IPS-18a (cell line): ENCODE measurements around the gene DPM3.
"Not testable (repeated sequence)": the region's sequence is repeated elsewhere in the genome, so short reads cannot be mapped to it uniquely, and the experiment has no call there.

Source experiments
- H3K27ac ChIP-seq: one replicate; pipeline ENCODE4 v1.5.1; 2013; ENCODE audit warnings: low read length
- H3K27me3 ChIP-seq: one replicate; pipeline ENCODE4 v1.6.1; 2013; ENCODE audit warnings: mild to moderate bottlenecking, low read length; ENCODE audit not compliant: control insufficient read depth, insufficient read depth
- H3K36me3 ChIP-seq: one replicate; pipeline ENCODE4 v1.6.1; 2013; ENCODE audit warnings: low read depth, low read length; ENCODE audit not compliant: control insufficient read depth
- H3K4me1 ChIP-seq: one replicate; pipeline ENCODE4 v1.6.1; 2013; ENCODE audit warnings: low read depth, low read length; ENCODE audit not compliant: control insufficient read depth
- H3K4me3 ChIP-seq: one replicate; pipeline ENCODE4 v1.5.1; 2013; ENCODE audit warnings: low read length
- H3K9ac ChIP-seq: one replicate; pipeline ENCODE4 v1.6.1; 2013; ENCODE audit warnings: mild to moderate bottlenecking, low read length, moderate library complexity
- H3K9me3 ChIP-seq: one replicate; pipeline ENCODE4 v1.6.1; 2013; ENCODE audit warnings: low read depth, low read length; ENCODE audit not compliant: control insufficient read depth

The DPM3 gene

GRCh38 chr1:155118090-155118489 lies 22.2 kb downstream of the DPM3 start:
- not testable (repeated sequence) for H3K4me3 ChIP-seq, H3K4me1 ChIP-seq, H3K9me3 ChIP-seq, H3K27ac ChIP-seq, H3K36me3 ChIP-seq, H3K9ac ChIP-seq
- H3K27me3 ChIP-seq: peaks cover 11% of the 10 kb centered on the region

GRCh38 chr1:155117610-155118009 lies 22.7 kb downstream of the DPM3 start:
- no peaks in the 10 kb centered on the region for H3K9me3 ChIP-seq
- H3K27ac ChIP-seq: no peak overlapping the region
- no peaks in the 10 kb centered on the region for H3K4me1 ChIP-seq
- H3K27me3 ChIP-seq: peaks cover 11% of the 10 kb centered on the region
- no peaks in the 10 kb centered on the region for H3K36me3 ChIP-seq
- no peak overlapping the region for H3K4me3 ChIP-seq
- no peak overlapping the region for H3K9ac ChIP-seq

GRCh38 chr1:155116113-155116764 lies 24.1 kb downstream of the DPM3 start:
- Histone ChIP-seq H3K9me3 (no peaks in the 10 kb centered on the region), H3K27me3 (peaks cover 11% of the 10 kb centered on the region), H3K27ac (no peak overlapping the region), H3K4me1 (no peaks in the 10 kb centered on the region), H3K9ac (no peak overlapping the region), H3K4me3 (no peak overlapping the region), H3K36me3 (no peaks in the 10 kb centered on the region)

GRCh38 chr1:155113450-155113980 lies 26.8 kb downstream of the DPM3 start:
- H3K27me3 ChIP-seq: no peaks in the 10 kb centered on the region
- no peak overlapping the region for H3K9ac ChIP-seq
- no peak overlapping the region for H3K4me3 ChIP-seq
- H3K36me3 ChIP-seq: no peaks in the 10 kb centered on the region
- no peaks in the 10 kb centered on the region for H3K9me3 ChIP-seq
- no peak overlapping the region for H3K27ac ChIP-seq
- no peaks in the 10 kb centered on the region for H3K4me1 ChIP-seq

GRCh38 chr1:155110826-155111225 lies 29.5 kb downstream of the DPM3 start:
- H3K27me3 ChIP-seq: no peaks in the 10 kb centered on the region
- H3K4me1 ChIP-seq: no peaks in the 10 kb centered on the region

GRCh38 chr1:155110381-155110780 lies 29.9 kb downstream of the DPM3 start:
- H3K4me3 ChIP-seq: no peak overlapping the region
- H3K9ac ChIP-seq: no peak overlapping the region
- no peak overlapping the region for H3K27ac ChIP-seq
- no peaks in the 10 kb centered on the region for H3K27me3 ChIP-seq
- H3K36me3 ChIP-seq: no peaks in the 10 kb centered on the region
- H3K9me3 ChIP-seq: no peaks in the 10 kb centered on the region
- no peaks in the 10 kb centered on the region for H3K4me1 ChIP-seq

More at GRCh38 chr1:155110826-155111225, 29.5 kb downstream of the DPM3 start:
- no peak overlapping the region for H3K27ac ChIP-seq
- no peaks in the 10 kb centered on the region for H3K9me3 ChIP-seq
- no peak overlapping the region for H3K9ac ChIP-seq
- H3K36me3 ChIP-seq: no peaks in the 10 kb centered on the region
- no peak overlapping the region for H3K4me3 ChIP-seq

GRCh38 chr1:155108296-155108695 lies 32.0 kb downstream of the DPM3 start:
- Histone ChIP-seq H3K9me3 (no peaks in the 10 kb centered on the region), H3K27me3 (no peaks in the 10 kb centered on the region), H3K9ac (no peak overlapping the region), H3K4me3 (no peak overlapping the region), H3K36me3 (no peaks in the 10 kb centered on the region), H3K4me1 (no peaks in the 10 kb centered on the region), H3K27ac (no peak overlapping the region)

GRCh38 chr1:155107309-155108264 lies 32.7 kb downstream of the DPM3 start:
- H3K4me1 ChIP-seq: no peaks in the 10 kb centered on the region

GRCh38 chr1:155106862-155107261 lies 33.5 kb downstream of the DPM3 start:
- H3K4me3 ChIP-seq: no peak overlapping the region
- no peaks in the 10 kb centered on the region for H3K4me1 ChIP-seq
- H3K27ac ChIP-seq: no peak overlapping the region
- no peak overlapping the region for H3K9ac ChIP-seq
- H3K36me3 ChIP-seq: no peaks in the 10 kb centered on the region
- no peaks in the 10 kb centered on the region for H3K27me3 ChIP-seq
- no peaks in the 10 kb centered on the region for H3K9me3 ChIP-seq

More at GRCh38 chr1:155107309-155108264, 32.7 kb downstream of the DPM3 start:
- Histone ChIP-seq H3K9me3 (no peaks in the 10 kb centered on the region), H3K27ac (no peak overlapping the region), H3K27me3 (no peaks in the 10 kb centered on the region), H3K36me3 (no peaks in the 10 kb centered on the region), H3K4me3 (no peak overlapping the region), H3K9ac (no peak overlapping the region)

GRCh38 chr1:155105604-155106011 lies 34.7 kb downstream of the DPM3 start:
- H3K36me3 ChIP-seq: no peaks in the 10 kb centered on the region
- no peaks in the 10 kb centered on the region for H3K4me1 ChIP-seq
- H3K9me3 ChIP-seq: no peaks in the 10 kb centered on the region
- H3K27ac ChIP-seq: no peak overlapping the region
- H3K27me3 ChIP-seq: no peaks in the 10 kb centered on the region
- H3K9ac ChIP-seq: no peak overlapping the region
- no peak overlapping the region for H3K4me3 ChIP-seq

- Histone ChIP-seq H3K9me3 (no peaks in the 10 kb centered on the region), H3K27ac (no peak overlapping the region), H3K4me1 (no peaks in the 10 kb centered on the region), H3K36me3 (no peaks in the 10 kb centered on the region), H3K4me3 (no peak overlapping the region), H3K9ac (no peak overlapping the region), H3K27me3 (no peaks in the 10 kb centered on the region)
Observed at GRCh38 chr1:155104605-155105534, 35.5 kb downstream of the DPM3 start.
